Erythroblast (primary cell): ENCODE measurements around the gene TIGD1.
"Not testable (repeated sequence)": the region's sequence is repeated elsewhere in the genome, so short reads cannot be mapped to it uniquely, and the experiment has no call there.

ENCODE experiments used
- DNase-seq, 2 experiments: peaks; one replicate each; lab custom pipeline; 2025; lab: John Stamatoyannopoulos, UW
- GATA1 ChIP-seq: IDR thresholded peaks from 2 replicates; pipeline ENCODE4 v1.6.1; 2011; ENCODE audit warnings: low read depth, mild to moderate bottlenecking, control low read depth, low read length, moderate library complexity
- POLR2A ChIP-seq: IDR thresholded peaks from 2 replicates; pipeline ENCODE4 v1.6.1; 2011; ENCODE audit warnings: mild to moderate bottlenecking, low read length

TIGD1 gene

DNA sequence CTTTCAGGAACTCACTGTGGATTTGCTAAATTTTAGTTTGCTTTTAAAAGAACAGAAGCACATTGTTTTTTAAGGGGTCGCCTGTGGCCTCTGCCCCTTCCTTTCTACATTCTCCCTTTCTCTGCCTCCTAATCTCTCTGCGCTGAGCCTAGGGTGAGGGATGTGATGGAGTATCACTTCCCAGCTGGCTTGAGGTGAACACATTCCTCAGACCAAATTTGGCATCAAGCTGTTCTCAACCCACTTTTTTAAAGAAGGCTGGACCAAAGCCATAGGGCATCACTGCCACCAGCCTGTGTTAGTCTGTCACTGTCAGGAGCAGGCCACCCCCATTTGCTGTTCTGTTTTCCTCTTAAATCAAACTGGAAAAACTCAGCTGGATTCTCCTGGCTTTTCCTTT, 27.5 kb upstream of the TIGD1 start:
- no peak for DNase-seq
- TF ChIP-seq GATA1 (no peak), POLR2A (no peak)

- no peak for TF ChIP-seq POLR2A
- TF ChIP-seq GATA1 = no peak
Observed at GRCh38 chr2:232576995-232577394, 26.6 kb upstream of the TIGD1 start.

DNA sequence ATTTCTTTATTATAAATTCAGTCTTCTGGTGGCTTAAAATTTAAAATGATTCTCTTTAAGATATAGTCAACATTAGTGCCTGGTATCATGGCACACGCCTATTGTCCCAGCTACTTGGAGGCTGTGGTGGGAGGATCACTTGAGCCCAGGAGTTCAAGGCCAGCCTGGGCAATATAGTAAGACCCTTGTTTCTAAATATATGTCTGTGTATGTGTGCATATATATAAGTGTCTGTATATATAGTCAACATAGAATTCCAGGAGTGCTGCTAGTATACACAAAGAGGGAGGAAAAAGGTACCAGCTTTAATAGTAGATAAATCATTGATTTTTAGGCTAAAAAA, 25.0 kb upstream of the TIGD1 start:
- DNase-seq = no peak
- TF ChIP-seq POLR2A (no peak), GATA1 (no peak)

More at GRCh38 chr2:232576995-232577394, 26.6 kb upstream of the TIGD1 start:
- DNase-seq = no peak

DNA sequence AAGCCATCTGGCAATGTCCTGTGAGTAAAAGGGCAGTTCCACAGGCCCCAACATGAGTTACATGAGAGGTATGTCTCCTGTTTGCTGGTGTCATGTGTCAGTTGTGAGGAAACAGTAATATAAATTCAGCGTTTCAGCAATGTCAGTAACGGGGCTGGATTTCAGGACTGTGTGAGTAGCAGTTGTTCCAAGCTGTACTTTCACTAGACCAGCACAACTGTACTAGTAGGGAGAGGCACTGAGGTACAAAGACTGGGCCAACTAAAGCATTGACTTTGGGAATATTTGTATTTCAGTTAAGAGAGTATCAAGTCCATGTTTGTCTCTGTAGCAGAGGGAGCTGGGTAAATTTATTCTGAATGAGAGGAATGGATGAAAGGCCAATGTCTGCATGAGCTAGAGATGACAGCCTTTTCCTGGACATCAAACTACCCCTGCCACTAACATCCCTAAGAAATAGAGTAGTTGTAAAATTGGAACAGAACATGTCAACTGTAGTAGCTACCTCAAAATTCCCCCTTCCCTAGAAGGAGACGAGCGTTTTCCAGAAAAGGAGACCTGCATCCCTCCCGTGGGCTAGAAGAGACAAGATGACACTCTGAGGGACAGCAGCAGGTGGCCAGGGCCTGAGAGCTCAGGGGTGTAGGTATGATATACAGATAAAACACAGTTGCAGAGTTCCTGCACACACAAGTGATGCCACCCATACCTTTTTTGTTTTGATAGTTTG, 24.5 kb upstream of the TIGD1 start:
- no peak for TF ChIP-seq POLR2A
- DNase-seq = no peak

DNA sequence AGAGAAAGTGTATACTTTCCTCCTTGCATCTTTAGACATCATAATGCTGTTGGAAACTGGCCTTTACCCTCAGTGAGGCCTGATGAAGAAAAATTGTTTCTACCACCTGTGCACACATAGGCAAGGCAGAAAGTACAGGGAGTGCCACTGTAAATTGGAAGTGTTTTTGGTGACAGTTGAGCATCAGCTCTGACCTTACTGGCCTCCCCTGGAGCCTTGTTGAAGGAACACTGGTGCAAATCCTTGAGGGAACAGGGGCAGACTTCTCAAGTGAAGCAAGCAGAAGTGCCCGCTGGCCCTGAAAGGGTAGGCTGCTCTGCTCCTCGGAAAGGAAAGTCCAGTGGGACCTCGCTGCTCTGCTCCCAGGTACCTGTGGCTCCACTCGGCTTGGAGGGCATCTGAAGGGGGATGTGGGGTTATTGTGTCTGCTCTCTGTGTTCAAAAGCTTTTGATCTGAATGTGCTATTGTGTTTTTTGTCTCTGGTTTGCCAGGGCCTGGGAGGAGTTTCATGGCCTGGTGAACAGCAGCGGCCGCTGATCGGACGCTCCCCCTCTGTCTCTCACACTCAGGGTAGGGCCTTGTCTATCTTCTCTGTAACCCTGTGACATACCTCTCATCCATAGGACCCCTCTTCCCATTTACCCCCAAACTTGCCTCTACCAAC, 23.5 kb upstream of the TIGD1 start:
- TF ChIP-seq GATA1 = no peak
- TF ChIP-seq POLR2A = no peak
- DNase-seq = no peak

DNA sequence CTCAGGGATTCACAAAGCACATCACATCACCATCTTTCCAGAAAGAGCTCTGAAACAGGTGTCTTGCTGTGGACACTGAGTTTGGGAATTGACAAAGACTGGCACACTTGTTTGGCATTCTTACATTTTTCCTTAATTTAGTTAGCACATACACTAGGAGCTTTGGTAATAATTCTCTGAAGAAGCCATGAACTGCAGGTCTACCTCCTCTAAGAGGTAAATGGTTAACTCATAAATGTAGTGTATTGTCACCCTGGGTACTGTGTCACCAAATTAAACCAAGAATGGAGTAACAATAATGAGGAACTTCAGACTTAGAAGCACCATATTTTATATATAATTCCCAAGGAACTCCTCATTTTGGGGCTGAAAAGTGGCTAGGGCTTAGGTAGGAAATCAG, 22.7 kb upstream of the TIGD1 start:
- DNase-seq = no peak
- TF ChIP-seq POLR2A (no peak), GATA1 (no peak)

DNA sequence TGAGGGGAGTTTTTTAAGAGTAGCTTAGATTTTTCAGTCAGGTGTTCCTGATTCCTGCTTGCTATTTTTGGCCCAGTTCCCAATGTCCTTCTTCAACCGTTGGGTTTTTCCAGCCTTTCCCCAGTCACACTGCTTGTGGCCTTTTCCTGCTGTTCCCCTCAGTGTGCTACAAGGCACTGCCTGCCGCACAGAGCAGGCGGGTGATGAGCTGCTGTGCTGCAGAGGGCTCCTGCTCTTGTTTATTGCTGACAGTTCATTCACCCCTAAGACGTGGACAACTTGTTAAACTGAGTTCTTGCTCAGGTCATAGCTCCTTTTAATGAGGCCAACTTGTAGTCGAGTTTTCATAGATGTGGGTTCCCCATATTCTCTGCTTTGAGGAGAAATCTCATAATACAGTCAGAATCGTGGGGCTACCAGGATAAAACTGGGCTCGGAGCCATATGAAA, 20.7 kb upstream of the TIGD1 start:
- DNase-seq = no peak
- no peak for TF ChIP-seq POLR2A
- TF ChIP-seq GATA1 = no peak

GRCh38 chr2:232570481-232570880, 20.1 kb upstream of the TIGD1 start:
- not testable (repeated sequence) for DNase-seq

- no peak for DNase-seq
- no peak for TF ChIP-seq GATA1
- no peak for TF ChIP-seq POLR2A
Observed at GRCh38 chr2:232569541-232569940, 19.2 kb upstream of the TIGD1 start.

DNA sequence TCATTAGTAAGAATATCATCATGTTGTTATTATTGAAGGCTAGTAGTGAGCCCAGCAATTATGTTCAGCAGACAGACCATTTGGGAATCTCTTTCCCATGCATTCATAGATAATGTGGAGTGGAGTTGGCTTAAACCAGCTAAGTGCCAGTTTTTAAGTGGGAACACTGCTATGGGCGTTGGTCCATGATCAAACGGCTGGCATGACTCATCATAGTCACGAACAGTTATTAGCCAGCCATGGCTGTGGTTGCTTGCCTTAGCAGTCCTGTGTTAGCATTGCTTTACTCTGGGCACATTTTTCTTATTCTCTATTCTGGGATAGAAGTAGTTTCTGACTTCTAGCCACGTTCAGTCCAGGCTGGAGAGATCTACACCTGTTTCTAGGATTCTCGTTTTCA, 17.8 kb upstream of the TIGD1 start:
- TF ChIP-seq GATA1 (no peak), POLR2A (no peak)
- DNase-seq = peak; percentile 76 to 82

DNA sequence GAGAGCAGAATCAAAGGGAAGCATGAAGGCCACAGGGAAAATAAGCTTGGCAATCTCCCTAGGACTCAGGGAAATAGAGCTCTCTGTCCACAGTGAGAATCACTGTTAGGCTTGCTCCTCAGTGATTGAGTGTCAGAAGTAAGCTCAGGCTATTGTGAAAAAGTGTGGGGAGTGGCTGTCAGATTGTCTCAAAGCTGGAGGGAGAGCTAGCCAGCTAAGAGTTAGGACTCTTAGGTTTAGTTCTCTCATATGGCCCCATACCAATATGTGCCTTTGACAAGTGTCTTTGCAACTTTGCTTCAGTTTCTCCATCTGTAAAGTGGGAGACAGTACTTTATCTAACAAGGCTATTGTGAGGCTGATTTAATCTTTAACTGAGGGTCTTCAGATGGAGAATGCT, 17.4 kb upstream of the TIGD1 start:
- DNase-seq = no peak
- no peak for TF ChIP-seq GATA1
- no peak for TF ChIP-seq POLR2A

- DNase-seq = no peak
- TF ChIP-seq GATA1 = no peak
- TF ChIP-seq POLR2A = peak; percentile 3
Observed at GRCh38 chr2:232563580-232563979, 13.2 kb upstream of the TIGD1 start.

- no peak for DNase-seq
- TF ChIP-seq GATA1 = no peak
- TF ChIP-seq POLR2A = no peak
Observed at GRCh38 chr2:232562515-232563151, 12.3 kb upstream of the TIGD1 start.

DNA sequence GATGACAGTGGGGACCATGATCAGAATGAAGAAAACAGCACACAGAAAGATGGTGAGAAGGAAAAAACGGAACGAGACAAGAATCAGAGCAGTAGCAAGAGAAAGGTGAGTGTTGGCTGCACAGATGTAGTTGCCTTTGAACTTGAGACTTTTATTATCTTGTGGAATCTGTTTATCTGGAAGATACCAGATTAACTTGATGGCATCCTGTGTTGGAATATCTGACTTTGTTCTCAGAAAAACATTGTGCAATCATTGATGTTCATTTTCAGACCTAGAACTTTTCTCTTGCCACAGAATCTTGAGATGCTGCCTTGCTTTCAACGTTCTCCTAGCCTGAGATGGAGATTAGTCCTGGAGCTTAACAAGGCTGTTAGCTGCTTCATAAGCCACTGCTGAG, 6.1 kb upstream of the TIGD1 start:
- no peak for TF ChIP-seq GATA1
- TF ChIP-seq POLR2A = no peak
- no peak for DNase-seq

- no peak for DNase-seq
- no peak for TF ChIP-seq GATA1
- TF ChIP-seq POLR2A = no peak
Observed at GRCh38 chr2:232551776-232552175, 1.4 kb upstream of the TIGD1 start.
